K562 treated with DMSO at 1 percent for 12 hours (cell line): ENCODE results near the gene GNAS-AS1. TPM values are rescaled to one million over a fixed set of nuclear protein-coding genes. Genes with fewer than 3 reads are reported as not detected.

Experiments used
- total RNA-seq: library from RNA; unstranded; fragments of 300-600 nt; gene quantifications from 2 replicates; pipeline ENCODE4 v1.2.3, GENCODE V29; 2022; ENCODE audit not compliant: insufficient read depth

GNAS-AS1 gene
- 2.0 TPM in 1 of 2 replicates, not detected in the other for total RNA-seq

DNA sequence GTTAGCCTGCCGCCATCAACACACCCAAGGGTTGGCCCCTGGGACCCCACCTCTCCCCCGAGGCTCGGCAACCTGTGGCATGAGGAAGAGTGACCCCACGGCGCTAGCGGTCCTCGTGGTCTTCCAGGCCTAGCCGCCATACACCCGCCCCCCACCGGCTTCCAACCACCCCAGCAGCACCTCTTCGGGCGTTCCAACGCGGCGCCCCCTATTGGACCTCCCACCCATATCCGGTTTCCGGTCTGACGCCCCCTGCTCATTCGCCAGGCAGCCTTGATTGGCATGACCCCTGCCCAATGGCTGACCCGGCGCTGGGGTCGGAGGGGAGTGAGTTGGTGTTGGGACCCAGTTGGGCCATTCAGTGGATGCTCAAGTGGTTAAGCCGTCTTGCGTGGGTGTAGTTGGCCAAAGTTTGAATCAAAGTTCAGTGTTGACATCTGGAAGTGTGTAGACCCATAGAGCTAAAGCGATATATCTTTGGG, at the start of gene GNAS-AS1:
Gene GNAS-AS1 (minus strand): TSS at position 210 of the 482 bp plus-strand sequence.

DNA sequence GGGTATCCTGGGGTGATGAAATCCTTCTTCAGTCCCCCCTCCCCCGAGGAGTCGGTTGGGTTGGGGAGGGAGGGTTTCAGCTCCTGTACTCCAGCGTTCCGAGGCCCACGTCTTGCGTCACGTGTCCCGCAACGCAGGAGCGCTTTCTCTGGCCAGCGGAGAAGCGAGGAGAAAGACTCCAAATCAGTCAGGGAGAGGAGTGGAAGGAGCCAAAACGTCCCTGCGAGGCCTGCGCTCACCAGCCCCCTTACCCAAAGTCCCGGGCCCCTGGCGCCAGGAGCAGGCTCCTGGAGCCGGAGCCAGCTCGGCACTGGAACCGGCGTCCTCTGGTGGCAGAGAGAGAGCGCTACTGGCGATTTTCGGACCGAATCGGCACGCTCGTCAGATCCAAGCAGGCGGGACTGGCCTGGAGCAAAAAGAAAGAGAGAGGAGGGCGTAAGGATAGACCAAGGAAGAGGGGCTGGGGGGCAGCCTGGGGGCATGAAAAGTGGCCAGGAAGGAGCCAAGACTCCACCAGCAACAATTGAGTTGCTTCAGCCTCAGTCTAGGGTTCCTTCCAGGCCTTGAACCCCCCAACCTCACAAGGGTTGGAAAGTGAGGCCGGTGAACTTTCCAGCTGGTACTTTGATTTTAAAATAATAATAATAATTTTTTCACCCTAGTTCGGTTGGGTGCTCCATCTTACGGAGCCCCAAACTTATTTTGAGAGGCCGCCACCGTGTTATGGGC, 2.0 kb upstream of the GNAS-AS1 start, which contains the start of gene GNAS:
Gene GNAS (plus strand): TSS at position 174 of the 729 bp plus-strand sequence.

Other genes starting within 250 kb of the GNAS-AS1 start
- gene STX16, start 199.6 kb downstream of the GNAS-AS1 start, total RNA-seq: 15.7 and 38.8 TPM in 2 replicates
- 1.1 and 3.3 TPM in 2 replicates for gene NPEPL1, start 158.1 kb downstream of the GNAS-AS1 start, total RNA-seq
- 438 and 608 TPM in 2 replicates for gene GNAS, start 1.8 kb upstream of the GNAS-AS1 start, total RNA-seq
- gene NELFCD, start 130.4 kb upstream of the GNAS-AS1 start, total RNA-seq: 52.3 and 83.1 TPM in 2 replicates
- 77.7 and 103 TPM in 2 replicates for gene CTSZ, start 156.4 kb upstream of the GNAS-AS1 start, total RNA-seq
- gene TUBB1, start 168.5 kb upstream of the GNAS-AS1 start, total RNA-seq: 1.1 TPM in 1 of 2 replicates, not detected in the other
- 17.7 and 24.9 TPM in 2 replicates for gene ATP5F1E, start 181.4 kb upstream of the GNAS-AS1 start, total RNA-seq
- gene PRELID3B, start 191.9 kb upstream of the GNAS-AS1 start, total RNA-seq: 20.8 and 34.6 TPM in 2 replicates